SK-N-MC (cell line): ENCODE results near the gene ALG9.

ENCODE experiments used
- EZH2 ChIP-seq: fragments of 200-600 bp; sonication (generic); IDR thresholded peaks from one replicate; pipeline ENCODE4 v1.6.1; 2017; ENCODE audit warnings: antibody characterized with exemption
- FOXP2 ChIP-seq: optimal IDR thresholded peaks from 2 replicates; pipeline ENCODE3; 2011; ENCODE audit warnings: mild to moderate bottlenecking, moderate library complexity; ENCODE audit not compliant: insufficient read depth; ENCODE audit errors: extremely low read length, control extremely low read depth

GRCh38 chr11:111846636-111847035 lies 24.7 kb downstream of the ALG9 start:
- TF ChIP-seq FOXP2 (no peak), EZH2 (no peak)
